ENCODE data around the gene INO80. TPM values are rescaled to one million over a fixed set of nuclear protein-coding genes. Genes with fewer than 3 reads are reported as not detected.

Gene INO80
- total RNA-seq, 2 experiments from 2014 or later, result 31.7 to 35.1 TPM

- H3K9me3 ChIP-seq (ENCODE audit: low read length), result no peaks in the 10 kb centered on the region
- no peak for DNase-seq (ENCODE audit: low spot score)
- H3K27ac ChIP-seq (ENCODE audit: low read depth, low read length, poor library complexity, severe bottlenecking), result no peak overlapping the region
- BruUV-seq (replicated peaks), result no TSS peak
- no peaks in the 10 kb centered on the region for H3K4me1 ChIP-seq (ENCODE audit: insufficient read depth, low read length, poor library complexity, severe bottlenecking)
- no peaks in the 10 kb centered on the region for H3K36me3 ChIP-seq (ENCODE audit: insufficient read depth, low read length)
- no peak overlapping the region for H2AFZ ChIP-seq (ENCODE audit: low read length)
- no peaks in the 10 kb centered on the region for H3K79me2 ChIP-seq (ENCODE audit: insufficient read depth, low read depth, low read length)
- intact Hi-C loops (cut with micrococcal nuclease; ENCODE audit: unreplicated experiment), result no loop called here
- ChIA-PET CTCF (ENCODE audit: unreplicated experiment) (no interaction called here), POLR2A (no interaction called here)
- H3K4me2 ChIP-seq (ENCODE audit: low read length), result no peak overlapping the region
- H3K4me3 ChIP-seq (ENCODE audit: low read depth, low read length, poor library complexity, severe bottlenecking), result no peak overlapping the region
- no peaks in the 10 kb centered on the region for H4K20me1 ChIP-seq (ENCODE audit: insufficient read depth, low read length)
- no peak for TF ChIP-seq EZH2phosphoT487 (IDR thresholded peaks at IDR 0.05; ENCODE audit: borderline replicate concordance, low read depth, low read length)
- TF ChIP-seq, protein P1, sequence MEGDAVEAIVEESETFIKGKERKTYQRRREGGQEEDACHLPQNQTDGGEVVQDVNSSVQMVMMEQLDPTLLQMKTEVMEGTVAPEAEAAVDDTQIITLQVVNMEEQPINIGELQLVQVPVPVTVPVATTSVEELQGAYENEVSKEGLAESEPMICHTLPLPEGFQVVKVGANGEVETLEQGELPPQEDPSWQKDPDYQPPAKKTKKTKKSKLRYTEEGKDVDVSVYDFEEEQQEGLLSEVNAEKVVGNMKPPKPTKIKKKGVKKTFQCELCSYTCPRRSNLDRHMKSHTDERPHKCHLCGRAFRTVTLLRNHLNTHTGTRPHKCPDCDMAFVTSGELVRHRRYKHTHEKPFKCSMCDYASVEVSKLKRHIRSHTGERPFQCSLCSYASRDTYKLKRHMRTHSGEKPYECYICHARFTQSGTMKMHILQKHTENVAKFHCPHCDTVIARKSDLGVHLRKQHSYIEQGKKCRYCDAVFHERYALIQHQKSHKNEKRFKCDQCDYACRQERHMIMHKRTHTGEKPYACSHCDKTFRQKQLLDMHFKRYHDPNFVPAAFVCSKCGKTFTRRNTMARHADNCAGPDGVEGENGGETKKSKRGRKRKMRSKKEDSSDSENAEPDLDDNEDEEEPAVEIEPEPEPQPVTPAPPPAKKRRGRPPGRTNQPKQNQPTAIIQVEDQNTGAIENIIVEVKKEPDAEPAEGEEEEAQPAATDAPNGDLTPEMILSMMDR (conservative IDR thresholded peaks at IDR 0.05; ENCODE audit: low read length), result no peak
- H3K9me2 ChIP-seq (ENCODE audit: insufficient read depth, low read length), result no peaks in the 10 kb centered on the region
These were observed 37.7 kb upstream of the INO80 start for GRCh38 chr15:41153733-41154132.

DNA sequence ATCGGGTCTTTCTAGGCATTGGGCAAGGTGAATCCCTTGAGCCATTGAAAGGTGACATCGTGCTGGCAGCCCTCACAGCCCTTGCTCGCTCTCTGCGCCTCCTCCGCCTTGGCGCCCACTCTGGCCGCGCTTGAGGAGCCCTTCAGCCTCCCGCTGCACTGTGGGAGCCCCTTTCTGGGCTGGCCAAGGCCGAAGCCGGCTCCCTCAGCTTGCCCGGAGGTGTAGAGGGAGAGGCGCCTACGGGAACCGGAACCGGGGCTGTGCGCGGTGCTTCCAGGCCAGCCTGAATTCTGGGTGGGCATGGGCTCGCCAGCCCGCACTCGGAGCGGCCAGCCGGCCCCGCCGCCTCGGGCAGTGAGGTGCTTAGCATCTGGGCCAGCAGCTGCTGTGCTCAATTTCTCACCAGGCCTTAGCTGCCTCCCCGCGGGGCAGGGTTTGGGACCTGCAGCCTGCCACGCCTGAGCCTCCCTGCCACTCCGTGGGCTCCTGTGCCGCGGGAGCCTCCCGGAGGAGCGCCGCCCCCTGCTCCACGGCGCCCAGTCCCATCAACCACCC is 35.4 kb upstream of the INO80 start:
- intact Hi-C loops (cut with micrococcal nuclease; ENCODE audit: unreplicated experiment), result no loop called here
- H3K9me2 ChIP-seq (ENCODE audit: insufficient read depth, low read length), result no peaks in the 10 kb centered on the region
- no peak overlapping the region for H2AFZ ChIP-seq (ENCODE audit: low read length)
- CTCF ChIA-PET (ENCODE audit: unreplicated experiment), result no interaction called here
- TF ChIP-seq EZH2phosphoT487 (IDR thresholded peaks at IDR 0.05; ENCODE audit: borderline replicate concordance, low read depth, low read length), result no peak
- TF ChIP-seq, protein P1 (conservative IDR thresholded peaks at IDR 0.05; ENCODE audit: low read length), result no peak
- BruUV-seq (replicated peaks), result no TSS peak
- no peak overlapping the region for H3K4me2 ChIP-seq (ENCODE audit: low read length)
- POLR2A ChIA-PET, result no interaction called here
- H3K79me2 ChIP-seq (ENCODE audit: insufficient read depth, low read depth, low read length), result no peaks in the 10 kb centered on the region
- DNase-seq (ENCODE audit: low spot score), result no peak
- H3K27ac ChIP-seq (ENCODE audit: low read depth, low read length, poor library complexity, severe bottlenecking), result no peak overlapping the region
- no peaks in the 10 kb centered on the region for H4K20me1 ChIP-seq (ENCODE audit: insufficient read depth, low read length)
- H3K4me3 ChIP-seq (ENCODE audit: low read depth, low read length, poor library complexity, severe bottlenecking), result no peak overlapping the region
- no peaks in the 10 kb centered on the region for H3K9me3 ChIP-seq (ENCODE audit: low read length)
- no peaks in the 10 kb centered on the region for H3K4me1 ChIP-seq (ENCODE audit: insufficient read depth, low read length, poor library complexity, severe bottlenecking)
- no peaks in the 10 kb centered on the region for H3K36me3 ChIP-seq (ENCODE audit: insufficient read depth, low read length)

DNA sequence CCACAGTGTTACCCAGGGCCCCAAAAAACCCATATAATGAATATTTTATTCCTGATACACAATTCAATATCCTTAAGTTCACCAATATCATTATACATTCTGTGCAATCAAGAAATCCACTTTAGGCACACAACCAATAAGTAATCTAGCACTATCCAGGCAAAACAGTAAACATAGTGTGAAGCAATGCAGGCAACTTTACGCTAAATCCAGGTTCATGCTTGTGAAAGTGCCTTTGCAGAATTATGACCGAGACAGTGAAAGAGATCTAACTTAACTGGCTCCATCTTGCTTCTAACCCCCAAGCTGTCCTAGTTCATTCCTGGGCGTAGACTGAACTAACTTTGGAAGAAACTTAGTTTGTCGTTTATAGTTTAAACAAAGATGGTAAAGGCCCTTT is 34.2 kb upstream of the INO80 start:
- no peak overlapping the region for H2AFZ ChIP-seq (ENCODE audit: low read length)
- no peaks in the 10 kb centered on the region for H4K20me1 ChIP-seq (ENCODE audit: insufficient read depth, low read length)
- H3K27ac ChIP-seq (ENCODE audit: low read depth, low read length, poor library complexity, severe bottlenecking), result no peak overlapping the region
- no peak for TF ChIP-seq EZH2phosphoT487 (IDR thresholded peaks at IDR 0.05; ENCODE audit: borderline replicate concordance, low read depth, low read length)
- TF ChIP-seq, protein P1 (conservative IDR thresholded peaks at IDR 0.05; ENCODE audit: low read length), result no peak
- H3K9me2 ChIP-seq (ENCODE audit: insufficient read depth, low read length), result no peaks in the 10 kb centered on the region
- no peaks in the 10 kb centered on the region for H3K36me3 ChIP-seq (ENCODE audit: insufficient read depth, low read length)
- ChIA-PET POLR2A (no interaction called here), CTCF (ENCODE audit: unreplicated experiment) (no interaction called here)
- no TSS peak for BruUV-seq (replicated peaks)
- no peak overlapping the region for H3K4me3 ChIP-seq (ENCODE audit: low read depth, low read length, poor library complexity, severe bottlenecking)
- no peaks in the 10 kb centered on the region for H3K4me1 ChIP-seq (ENCODE audit: insufficient read depth, low read length, poor library complexity, severe bottlenecking)
- no peaks in the 10 kb centered on the region for H3K79me2 ChIP-seq (ENCODE audit: insufficient read depth, low read depth, low read length)
- no peak for DNase-seq (ENCODE audit: low spot score)
- intact Hi-C loops (cut with micrococcal nuclease; ENCODE audit: unreplicated experiment), result no loop called here
- no peaks in the 10 kb centered on the region for H3K9me3 ChIP-seq (ENCODE audit: low read length)
- H3K4me2 ChIP-seq (ENCODE audit: low read length), result no peak overlapping the region

Measured in OCI-LY7 (cell line).